ENCODE data around the gene WRAP53. TPM values are rescaled to one million over a fixed set of nuclear protein-coding genes. Genes with fewer than 3 reads are reported as not detected.

The WRAP53 gene
- total and polyA plus RNA-seq, 2 of the 13 experiments (the other 11 are each of a cell fraction or from before 2014, with no cell fraction given): 7.0 to 19.5 TPM

- TF ChIP-seq AFF4 (CRISPR knock-in tag; IDR thresholded peaks at IDR 0.05): no peak
- no peak for TF ChIP-seq ZNF883 (CRISPR knock-in tag; IDR thresholded peaks at IDR 0.05; ENCODE audit: not compliant biosample characterization)
- no peak for TF ChIP-seq CHD4 (IDR thresholded peaks at IDR 0.05; ENCODE audit: borderline replicate concordance, low read length)
- no peak for TF ChIP-seq CERS6 (CRISPR knock-in tag; IDR thresholded peaks at IDR 0.05)
Observed at GRCh38 chr17:7709031-7709430, 20.8 kb downstream of the WRAP53 start (continued).

GRCh38 chr17:7710301-7710700, 22.0 kb downstream of the WRAP53 start:
- 50% methylated on average over 7 of the region's 7 CpGs for WGBS (ENCODE audit: low lambda C conversion rate)
- intact Hi-C loops (cut with micrococcal nuclease; ENCODE audit: unreplicated experiment) (no loop called here), in situ Hi-C loops (cut with HindIII; ENCODE audit: extremely low pct_ligation_motif_present, low pct_unique_long_range_greater_than_20kb) (no loop called here)
- Histone ChIP-seq H3K27me3 (ENCODE audit: control insufficient read depth in 1 of 2, insufficient read depth in 2 of 2, low read length in 2 of 2) (peaks cover 11 to 75% of the 10 kb centered on the region in 2 experiments), H4K20me1 (ENCODE audit: insufficient read depth, low read length) (no peaks in the 10 kb centered on the region), H3K4me1 (ENCODE audit: insufficient read depth, low read length) (peaks cover 10% of the 10 kb centered on the region; the same call in 1 of the 2 replicates), H3K27ac (ENCODE audit: extremely low read length, insufficient read depth, low read length) (no peak overlapping the region), H3K36me3 (replicated peaks in 1 of 2; ENCODE audit: control insufficient read depth in 1 of 2, insufficient read depth in 2 of 2, low read length in 2 of 2) (no peaks in the 10 kb centered on the region), H3K4me3 (replicated peaks in 1 of 3; ENCODE audit: insufficient read depth in 1 of 3, low read depth in 2 of 3, low read length in 3 of 3) (no peak overlapping the region), H3K9ac (ENCODE audit: insufficient read depth, low read depth, low read length) (no peak overlapping the region), H3K79me2 (ENCODE audit: insufficient read depth, low read length) (no peaks in the 10 kb centered on the region), H3K9me3 (ENCODE audit: low read length) (no peaks in the 10 kb centered on the region), H2AFZ (ENCODE audit: low read length) (no peak overlapping the region), H3K4me2 (ENCODE audit: low read depth, low read length) (peak overlapping the region; percentile 28; the same call in 1 of the 2 replicates)
- DNase-seq (ENCODE audit: low spot score) (no peak), ATAC-seq (no peak), FAIRE-seq (no peak)
- no TSS peak for BruUV-seq (replicated peaks)
- TF ChIP-seq NFIB (CRISPR knock-in tag; IDR thresholded peaks at IDR 0.05; ENCODE audit: borderline replicate concordance): no peak
- TF ChIP-seq CBX5 (CRISPR knock-in tag; IDR thresholded peaks at IDR 0.05; ENCODE audit: borderline replicate concordance): no peak
- TF ChIP-seq GABPB1 (CRISPR knock-in tag; IDR thresholded peaks at IDR 0.05): peak; percentile 50; the same call in 1 of the 2 replicates
- TF ChIP-seq ELF4 (CRISPR knock-in tag; IDR thresholded peaks at IDR 0.05; ENCODE audit: borderline replicate concordance): no peak
- peak; percentile 61 for TF ChIP-seq GABPA (IDR thresholded peaks at IDR 0.05; ENCODE audit: low read depth, low read length)
- TF ChIP-seq GABPA (CRISPR knock-in tag; IDR thresholded peaks at IDR 0.05; ENCODE audit: low read depth): peak; percentile 81
- ChIA-PET CTCF (ENCODE audit: low intra/inter-chr PET ratio, low total read pairs) (no interaction called here), POLR2A (no interaction called here)
